Gastroesophageal sphincter (tissue), 3 donors: ENCODE data around the gene PSMD5.

ENCODE experiments used
- EP300 ChIP-seq: sonication (generic); formaldehyde crosslinking; IDR thresholded peaks from one replicate; pipeline ENCODE4 v1.6.1; 2017; ENCODE audit warnings: antibody characterized with exemption, mild to moderate bottlenecking
- POLR2A ChIP-seq, 2 donors: fragments of 450-650 bp; IDR thresholded peaks; one replicate each; pipeline ENCODE4 v1.6.1; 2017; ENCODE audit warnings: antibody characterized with exemption in 2 of 2, mild to moderate bottlenecking in 2 of 2, moderate library complexity in 1 of 2
- POLR2AphosphoS5 ChIP-seq: sonication (generic); formaldehyde crosslinking; IDR thresholded peaks from one replicate; pipeline ENCODE4 v1.6.1; 2017; ENCODE audit warnings: antibody characterized with exemption
- TF ChIP-seq, protein P1 (sequence below), 4 experiments: fragments of 200-600 bp in 2 of 4; fragments of 450-650 bp in 2 of 4; sonication (generic) in 1 of 4; IDR thresholded peaks; one replicate each; pipeline ENCODE4 v1.5.1; 2017 to 2019; ENCODE audit warnings: antibody characterized with exemption in 4 of 4, mild to moderate bottlenecking in 2 of 4, moderate library complexity in 2 of 4

DNA sequence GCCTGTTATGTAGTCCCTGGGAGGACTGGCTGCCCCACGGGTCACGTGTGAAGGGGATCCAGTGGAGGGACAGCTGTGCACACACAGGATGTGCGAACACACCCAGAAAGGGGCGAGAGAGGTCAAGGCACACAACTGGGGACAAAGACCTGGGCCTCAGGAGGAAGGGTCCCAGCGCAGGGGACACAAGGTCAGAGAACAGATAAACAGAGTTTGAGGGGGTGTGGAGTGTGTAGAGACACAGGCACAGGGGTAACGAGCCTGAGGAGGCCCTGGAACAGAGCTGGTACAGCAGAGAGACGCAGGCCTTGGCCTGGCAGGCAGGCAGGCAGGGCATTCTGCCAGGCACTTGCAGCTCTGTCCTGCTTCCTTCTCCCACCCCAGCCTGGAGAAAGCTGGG is 14.8 kb upstream of the PSMD5 start:
- TF ChIP-seq, protein P1, sequence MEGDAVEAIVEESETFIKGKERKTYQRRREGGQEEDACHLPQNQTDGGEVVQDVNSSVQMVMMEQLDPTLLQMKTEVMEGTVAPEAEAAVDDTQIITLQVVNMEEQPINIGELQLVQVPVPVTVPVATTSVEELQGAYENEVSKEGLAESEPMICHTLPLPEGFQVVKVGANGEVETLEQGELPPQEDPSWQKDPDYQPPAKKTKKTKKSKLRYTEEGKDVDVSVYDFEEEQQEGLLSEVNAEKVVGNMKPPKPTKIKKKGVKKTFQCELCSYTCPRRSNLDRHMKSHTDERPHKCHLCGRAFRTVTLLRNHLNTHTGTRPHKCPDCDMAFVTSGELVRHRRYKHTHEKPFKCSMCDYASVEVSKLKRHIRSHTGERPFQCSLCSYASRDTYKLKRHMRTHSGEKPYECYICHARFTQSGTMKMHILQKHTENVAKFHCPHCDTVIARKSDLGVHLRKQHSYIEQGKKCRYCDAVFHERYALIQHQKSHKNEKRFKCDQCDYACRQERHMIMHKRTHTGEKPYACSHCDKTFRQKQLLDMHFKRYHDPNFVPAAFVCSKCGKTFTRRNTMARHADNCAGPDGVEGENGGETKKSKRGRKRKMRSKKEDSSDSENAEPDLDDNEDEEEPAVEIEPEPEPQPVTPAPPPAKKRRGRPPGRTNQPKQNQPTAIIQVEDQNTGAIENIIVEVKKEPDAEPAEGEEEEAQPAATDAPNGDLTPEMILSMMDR (IDR thresholded peaks at IDR 0.05), result no peak
- TF ChIP-seq POLR2A (IDR thresholded peaks at IDR 0.05) (no peak), POLR2AphosphoS5 (no peak), EP300 (no peak)
